ENCODE results near the gene BAD. TPM values are rescaled to one million over a fixed set of nuclear protein-coding genes. Genes with fewer than 3 reads are reported as not detected.
A peak's percentile ranks its signal among the peaks of the same experiment; 100 is the strongest.

Gene BAD
- total and polyA plus RNA-seq, 2 of the 13 experiments (the other 11 are each of a cell fraction or from before 2014, with no cell fraction given), result 17.9 to 28.5 TPM

DNA sequence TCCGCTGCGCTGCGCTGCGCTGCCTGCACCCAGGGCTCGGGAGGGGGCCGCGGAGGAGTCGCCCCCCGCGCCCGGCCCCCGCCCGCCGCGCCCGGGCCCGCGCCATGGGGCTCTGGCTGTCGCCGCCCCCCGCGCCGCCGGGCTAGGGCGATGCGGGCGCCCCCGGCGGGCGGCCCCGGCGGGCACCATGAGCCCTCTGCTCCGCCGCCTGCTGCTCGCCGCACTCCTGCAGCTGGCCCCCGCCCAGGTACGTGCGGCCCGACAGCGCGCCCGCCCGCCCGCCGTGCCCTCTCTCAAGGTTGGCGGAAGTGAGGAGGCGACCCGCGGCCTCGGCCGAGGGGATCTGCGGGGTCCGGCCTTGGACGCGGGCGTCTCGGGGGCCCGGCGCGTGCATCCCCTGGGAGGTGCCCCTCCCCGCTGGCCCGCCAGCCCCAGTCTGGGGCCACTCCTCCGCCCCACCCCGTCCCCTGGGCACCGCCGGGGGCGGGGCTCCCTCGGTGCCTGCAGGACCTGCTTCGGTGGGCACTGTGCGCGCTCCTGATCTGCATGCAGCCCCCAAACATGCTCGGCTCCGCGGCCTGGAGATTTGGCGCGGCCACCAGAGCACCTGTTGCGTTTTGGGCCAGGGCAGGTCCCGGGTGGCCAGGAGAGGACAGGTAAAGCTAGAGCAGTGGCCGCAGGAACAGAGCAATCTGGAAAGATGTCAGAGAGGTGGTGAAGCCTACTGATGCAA lies 49.7 kb downstream of the BAD start (continued):
- TF ChIP-seq, protein P1, sequence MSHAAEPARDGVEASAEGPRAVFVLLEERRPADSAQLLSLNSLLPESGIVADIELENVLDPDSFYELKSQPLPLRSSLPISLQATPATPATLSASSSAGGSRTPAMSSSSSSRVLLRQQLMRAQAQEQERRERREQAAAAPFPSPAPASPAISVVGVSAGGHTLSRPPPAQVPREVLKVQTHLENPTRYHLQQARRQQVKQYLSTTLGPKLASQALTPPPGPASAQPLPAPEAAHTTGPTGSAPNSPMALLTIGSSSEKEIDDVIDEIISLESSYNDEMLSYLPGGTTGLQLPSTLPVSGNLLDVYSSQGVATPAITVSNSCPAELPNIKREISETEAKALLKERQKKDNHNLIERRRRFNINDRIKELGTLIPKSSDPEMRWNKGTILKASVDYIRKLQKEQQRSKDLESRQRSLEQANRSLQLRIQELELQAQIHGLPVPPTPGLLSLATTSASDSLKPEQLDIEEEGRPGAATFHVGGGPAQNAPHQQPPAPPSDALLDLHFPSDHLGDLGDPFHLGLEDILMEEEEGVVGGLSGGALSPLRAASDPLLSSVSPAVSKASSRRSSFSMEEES (CRISPR knock-in tag; IDR thresholded peaks at IDR 0.05), result 0 out of 2 replicates have a peak, but pooled peaks have one; percentile 21
- TF ChIP-seq THAP11 (CRISPR knock-in tag; IDR thresholded peaks at IDR 0.05) (peak; percentile 23; the same call in 1 of the 2 replicates), RAD21 (CRISPR knock-in tag; IDR thresholded peaks at IDR 0.05) (peak; percentile 26; the same call in 1 of the 2 replicates), ZNF460 (CRISPR knock-in tag; IDR thresholded peaks at IDR 0.05; ENCODE audit: borderline replicate concordance) (no peak), ZNF558 (CRISPR knock-in tag; IDR thresholded peaks at IDR 0.05; ENCODE audit: borderline replicate concordance) (no peak), KAT2B (IDR thresholded peaks at IDR 0.05; ENCODE audit: borderline replicate concordance, low read depth, low read length) (no peak), ZSCAN31 (CRISPR knock-in tag; IDR thresholded peaks at IDR 0.05; ENCODE audit: low read depth) (no peak), ZNF567 (CRISPR knock-in tag; IDR thresholded peaks at IDR 0.05; ENCODE audit: borderline replicate concordance) (no peak), NFIB (CRISPR knock-in tag; IDR thresholded peaks at IDR 0.05; ENCODE audit: borderline replicate concordance) (no peak), ZNF20 (CRISPR knock-in tag; IDR thresholded peaks at IDR 0.05) (no peak), ZNF331 (CRISPR knock-in tag; IDR thresholded peaks at IDR 0.05) (no peak), HIVEP1 (CRISPR knock-in tag; IDR thresholded peaks at IDR 0.05) (peak; percentile 45; the same call in 1 of the 2 replicates)
- TF ChIP-seq, protein P2, sequence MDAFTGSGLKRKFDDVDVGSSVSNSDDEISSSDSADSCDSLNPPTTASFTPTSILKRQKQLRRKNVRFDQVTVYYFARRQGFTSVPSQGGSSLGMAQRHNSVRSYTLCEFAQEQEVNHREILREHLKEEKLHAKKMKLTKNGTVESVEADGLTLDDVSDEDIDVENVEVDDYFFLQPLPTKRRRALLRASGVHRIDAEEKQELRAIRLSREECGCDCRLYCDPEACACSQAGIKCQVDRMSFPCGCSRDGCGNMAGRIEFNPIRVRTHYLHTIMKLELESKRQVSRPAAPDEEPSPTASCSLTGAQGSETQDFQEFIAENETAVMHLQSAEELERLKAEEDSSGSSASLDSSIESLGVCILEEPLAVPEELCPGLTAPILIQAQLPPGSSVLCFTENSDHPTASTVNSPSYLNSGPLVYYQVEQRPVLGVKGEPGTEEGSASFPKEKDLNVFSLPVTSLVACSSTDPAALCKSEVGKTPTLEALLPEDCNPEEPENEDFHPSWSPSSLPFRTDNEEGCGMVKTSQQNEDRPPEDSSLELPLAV (CRISPR knock-in tag; conservative IDR thresholded peaks at IDR 0.05; ENCODE audit: low read depth), result no peak
- TF ChIP-seq, protein P3, sequence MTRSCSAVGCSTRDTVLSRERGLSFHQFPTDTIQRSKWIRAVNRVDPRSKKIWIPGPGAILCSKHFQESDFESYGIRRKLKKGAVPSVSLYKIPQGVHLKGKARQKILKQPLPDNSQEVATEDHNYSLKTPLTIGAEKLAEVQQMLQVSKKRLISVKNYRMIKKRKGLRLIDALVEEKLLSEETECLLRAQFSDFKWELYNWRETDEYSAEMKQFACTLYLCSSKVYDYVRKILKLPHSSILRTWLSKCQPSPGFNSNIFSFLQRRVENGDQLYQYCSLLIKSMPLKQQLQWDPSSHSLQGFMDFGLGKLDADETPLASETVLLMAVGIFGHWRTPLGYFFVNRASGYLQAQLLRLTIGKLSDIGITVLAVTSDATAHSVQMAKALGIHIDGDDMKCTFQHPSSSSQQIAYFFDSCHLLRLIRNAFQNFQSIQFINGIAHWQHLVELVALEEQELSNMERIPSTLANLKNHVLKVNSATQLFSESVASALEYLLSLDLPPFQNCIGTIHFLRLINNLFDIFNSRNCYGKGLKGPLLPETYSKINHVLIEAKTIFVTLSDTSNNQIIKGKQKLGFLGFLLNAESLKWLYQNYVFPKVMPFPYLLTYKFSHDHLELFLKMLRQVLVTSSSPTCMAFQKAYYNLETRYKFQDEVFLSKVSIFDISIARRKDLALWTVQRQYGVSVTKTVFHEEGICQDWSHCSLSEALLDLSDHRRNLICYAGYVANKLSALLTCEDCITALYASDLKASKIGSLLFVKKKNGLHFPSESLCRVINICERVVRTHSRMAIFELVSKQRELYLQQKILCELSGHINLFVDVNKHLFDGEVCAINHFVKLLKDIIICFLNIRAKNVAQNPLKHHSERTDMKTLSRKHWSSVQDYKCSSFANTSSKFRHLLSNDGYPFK (CRISPR knock-in tag; IDR thresholded peaks at IDR 0.05; ENCODE audit: borderline replicate concordance), result no peak
- TF ChIP-seq, protein P4, sequence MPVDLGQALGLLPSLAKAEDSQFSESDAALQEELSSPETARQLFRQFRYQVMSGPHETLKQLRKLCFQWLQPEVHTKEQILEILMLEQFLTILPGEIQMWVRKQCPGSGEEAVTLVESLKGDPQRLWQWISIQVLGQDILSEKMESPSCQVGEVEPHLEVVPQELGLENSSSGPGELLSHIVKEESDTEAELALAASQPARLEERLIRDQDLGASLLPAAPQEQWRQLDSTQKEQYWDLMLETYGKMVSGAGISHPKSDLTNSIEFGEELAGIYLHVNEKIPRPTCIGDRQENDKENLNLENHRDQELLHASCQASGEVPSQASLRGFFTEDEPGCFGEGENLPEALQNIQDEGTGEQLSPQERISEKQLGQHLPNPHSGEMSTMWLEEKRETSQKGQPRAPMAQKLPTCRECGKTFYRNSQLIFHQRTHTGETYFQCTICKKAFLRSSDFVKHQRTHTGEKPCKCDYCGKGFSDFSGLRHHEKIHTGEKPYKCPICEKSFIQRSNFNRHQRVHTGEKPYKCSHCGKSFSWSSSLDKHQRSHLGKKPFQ (CRISPR knock-in tag; IDR thresholded peaks at IDR 0.05; ENCODE audit: insufficient replicate concordance), result no peak
- TF ChIP-seq, protein P5, sequence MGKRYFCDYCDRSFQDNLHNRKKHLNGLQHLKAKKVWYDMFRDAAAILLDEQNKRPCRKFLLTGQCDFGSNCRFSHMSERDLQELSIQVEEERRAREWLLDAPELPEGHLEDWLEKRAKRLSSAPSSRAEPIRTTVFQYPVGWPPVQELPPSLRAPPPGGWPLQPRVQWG (CRISPR knock-in tag; IDR thresholded peaks at IDR 0.05; ENCODE audit: borderline replicate concordance, low read depth), result no peak
- TF ChIP-seq, protein P6, sequence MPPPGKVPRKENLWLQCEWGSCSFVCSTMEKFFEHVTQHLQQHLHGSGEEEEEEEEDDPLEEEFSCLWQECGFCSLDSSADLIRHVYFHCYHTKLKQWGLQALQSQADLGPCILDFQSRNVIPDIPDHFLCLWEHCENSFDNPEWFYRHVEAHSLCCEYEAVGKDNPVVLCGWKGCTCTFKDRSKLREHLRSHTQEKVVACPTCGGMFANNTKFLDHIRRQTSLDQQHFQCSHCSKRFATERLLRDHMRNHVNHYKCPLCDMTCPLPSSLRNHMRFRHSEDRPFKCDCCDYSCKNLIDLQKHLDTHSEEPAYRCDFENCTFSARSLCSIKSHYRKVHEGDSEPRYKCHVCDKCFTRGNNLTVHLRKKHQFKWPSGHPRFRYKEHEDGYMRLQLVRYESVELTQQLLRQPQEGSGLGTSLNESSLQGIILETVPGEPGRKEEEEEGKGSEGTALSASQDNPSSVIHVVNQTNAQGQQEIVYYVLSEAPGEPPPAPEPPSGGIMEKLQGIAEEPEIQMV (CRISPR knock-in tag; IDR thresholded peaks at IDR 0.05; ENCODE audit: low read depth), result no peak
- TF ChIP-seq, protein P7, sequence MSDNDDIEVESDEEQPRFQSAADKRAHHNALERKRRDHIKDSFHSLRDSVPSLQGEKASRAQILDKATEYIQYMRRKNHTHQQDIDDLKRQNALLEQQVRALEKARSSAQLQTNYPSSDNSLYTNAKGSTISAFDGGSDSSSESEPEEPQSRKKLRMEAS (IDR thresholded peaks at IDR 0.05), result peak; percentile 23
